Measurements from ENCODE around the gene MINDY4. TPM values are rescaled to one million over a fixed set of nuclear protein-coding genes. Genes with fewer than 3 reads are reported as not detected.

Gene MINDY4
- polyA plus RNA-seq, 3 donors, result 0.15 to 0.17 TPM; not detected in 1

DNA sequence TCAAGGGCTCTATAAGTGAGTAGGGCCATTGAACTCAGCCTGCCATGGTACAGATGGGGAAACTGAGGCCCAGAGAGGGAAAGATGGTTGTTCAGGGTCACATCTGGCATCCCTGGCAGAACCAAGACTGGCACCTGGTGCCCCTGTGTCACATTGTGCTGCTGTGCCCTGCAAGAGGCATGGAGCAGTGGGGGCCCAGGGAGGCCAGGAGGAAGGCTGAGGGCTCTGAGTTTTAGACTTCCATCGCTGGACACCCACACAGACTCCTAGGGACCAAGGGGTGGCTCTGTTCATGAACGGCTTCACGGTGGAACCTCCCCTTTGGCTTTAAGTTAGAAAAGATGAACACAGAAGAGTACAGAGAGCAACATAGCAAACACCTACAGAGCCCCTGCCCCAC, 73.7 kb downstream of the MINDY4 start:
- Mint-ChIP-seq H3K27me3 (ENCODE audit: low read depth in 3 of 3) (peaks cover 0 to 3% (median 0%) of the 10 kb centered on the region in 3 donors), H3K27ac (no peak overlapping the region), H3K4me3 (no peak overlapping the region), H3K4me1 (no peaks in the 10 kb centered on the region), H3K36me3 (no peaks in the 10 kb centered on the region), H3K9me3 (peaks cover 0 to 2% (median 0%) of the 10 kb centered on the region in 7 donors)
- Histone ChIP-seq H3K9ac (ENCODE audit: insufficient read depth, low read length, poor library complexity, severe bottlenecking) (no peak overlapping the region), H3K27ac (ENCODE audit: low read depth in 1 of 2, low read length in 2 of 2) (no peak overlapping the region), H3K36me3 (replicated peaks in 1 of 2; ENCODE audit: control insufficient read depth in 1 of 2, insufficient read depth in 2 of 2, low read length in 2 of 2) (no peaks in the 10 kb centered on the region), H3K4me1 (ENCODE audit: control insufficient read depth in 1 of 2, insufficient read depth in 2 of 2, low read length in 2 of 2) (no peaks in the 10 kb centered on the region), H3K4me2 (replicated peaks; ENCODE audit: extremely low read depth, low read length, poor library complexity, severe bottlenecking) (no peak overlapping the region), H2AFZ (ENCODE audit: insufficient read depth, low read depth, low read length, poor library complexity, severe bottlenecking) (no peak overlapping the region), H3K27me3 (ENCODE audit: control insufficient read depth in 2 of 2, insufficient read depth in 2 of 2, low read length in 2 of 2) (no peaks in the 10 kb centered on the region), H3K9me3 (replicated peaks in 1 of 2; ENCODE audit: control insufficient read depth in 1 of 2, insufficient read depth in 1 of 2, low read length in 2 of 2) (no peaks in the 10 kb centered on the region), H3K79me2 (ENCODE audit: insufficient read depth, low read length) (no peaks in the 10 kb centered on the region), H4K20me1 (ENCODE audit: insufficient read depth, low read length) (no peaks in the 10 kb centered on the region), H3K4me3 (replicated peaks in 1 of 3; ENCODE audit: low read depth in 2 of 3, low read length in 3 of 3) (no peak overlapping the region)
- WGBS (ENCODE audit: insufficient coverage), result 83% methylated on average over 1 of the region's 3 CpGs
- no peak for TF ChIP-seq CTCF (IDR thresholded peaks at IDR 0.05)
- intact Hi-C loops (cut with micrococcal nuclease), result no loop called here
- DNase-seq, result no peak

GRCh38 chr7:30845426-30846135, 74.4 kb downstream of the MINDY4 start:
- no peaks in the 10 kb centered on the region for H3K36me3 ChIP-seq (replicated peaks in 1 of 2; ENCODE audit: control insufficient read depth in 1 of 2, insufficient read depth in 2 of 2, low read length in 2 of 2)
- no peaks in the 10 kb centered on the region for H3K4me1 Mint-ChIP-seq
- no peak for DNase-seq
- H3K4me2 ChIP-seq (replicated peaks; ENCODE audit: extremely low read depth, low read length, poor library complexity, severe bottlenecking), result no peak overlapping the region
- no peaks in the 10 kb centered on the region for H3K36me3 Mint-ChIP-seq
- intact Hi-C loops (cut with micrococcal nuclease), result no loop called here
- no peak for TF ChIP-seq CTCF (IDR thresholded peaks at IDR 0.05)
- H3K27ac ChIP-seq (ENCODE audit: low read depth in 1 of 2, low read length in 2 of 2), result no peak overlapping the region
- no peaks in the 10 kb centered on the region for H3K27me3 ChIP-seq (ENCODE audit: control insufficient read depth in 2 of 2, insufficient read depth in 2 of 2, low read length in 2 of 2)
- no peaks in the 10 kb centered on the region for H4K20me1 ChIP-seq (ENCODE audit: insufficient read depth, low read length)
- no peaks in the 10 kb centered on the region for H3K4me1 ChIP-seq (ENCODE audit: control insufficient read depth in 1 of 2, insufficient read depth in 2 of 2, low read length in 2 of 2)
- no peak overlapping the region for H2AFZ ChIP-seq (ENCODE audit: insufficient read depth, low read depth, low read length, poor library complexity, severe bottlenecking)
- H3K9ac ChIP-seq (ENCODE audit: insufficient read depth, low read length, poor library complexity, severe bottlenecking), result no peak overlapping the region
- peaks cover 0 to 2% (median 0%) of the 10 kb centered on the region in 7 donors for H3K9me3 Mint-ChIP-seq
- no peaks in the 10 kb centered on the region for H3K79me2 ChIP-seq (ENCODE audit: insufficient read depth, low read length)
- H3K27me3 Mint-ChIP-seq (ENCODE audit: low read depth in 3 of 3), result peaks cover 0 to 5% (median 0%) of the 10 kb centered on the region in 3 donors
- peak overlapping the region in 1 of 7 donors; percentile 76 for H3K27ac Mint-ChIP-seq
- H3K4me3 ChIP-seq (replicated peaks in 1 of 3; ENCODE audit: low read depth in 2 of 3, low read length in 3 of 3), result no peak overlapping the region
- no peaks in the 10 kb centered on the region for H3K9me3 ChIP-seq (replicated peaks in 1 of 2; ENCODE audit: control insufficient read depth in 1 of 2, insufficient read depth in 1 of 2, low read length in 2 of 2)
- H3K4me3 Mint-ChIP-seq, result no peak overlapping the region
- WGBS (ENCODE audit: insufficient coverage), result 93% methylated on average over 11 of the region's 15 CpGs
